ENCODE results near the gene ISCU. TPM values are rescaled to one million over a fixed set of nuclear protein-coding genes. Genes with fewer than 3 reads are reported as not detected.
A peak's percentile ranks its signal among the peaks of the same experiment; 100 is the strongest.

ISCU gene
- total RNA-seq, 1 donor from 2014 or later: 83.0 TPM

GRCh38 chr12:108578264-108578663 is 15.9 kb downstream of the ISCU start:
- no peaks in the 10 kb centered on the region for H3K27me3 ChIP-seq (ENCODE audit: control insufficient read depth in 3 of 3, insufficient read depth in 3 of 3, low read length in 3 of 3)
- no peaks in the 10 kb centered on the region for H3K36me3 ChIP-seq (ENCODE audit: control insufficient read depth in 3 of 3, insufficient read depth in 3 of 3, low read length in 3 of 3)
- H3K4me3 ChIP-seq (ENCODE audit: low read length in 3 of 3): no peak overlapping the region
- peaks cover 3 to 7% (median 4%) of the 10 kb centered on the region in 3 donors for H3K4me1 ChIP-seq (ENCODE audit: control insufficient read depth in 3 of 3, insufficient read depth in 3 of 3, low read length in 3 of 3)
- no peaks in the 10 kb centered on the region for H3K9me3 ChIP-seq (ENCODE audit: control insufficient read depth in 3 of 3, low read length in 3 of 3)
- no peak overlapping the region for H3K27ac ChIP-seq (ENCODE audit: low read depth, low read length)
- no peak overlapping the region for H3K9ac ChIP-seq (ENCODE audit: low read depth in 1 of 3, low read length in 3 of 3)

- Histone ChIP-seq H3K36me3 (ENCODE audit: control insufficient read depth in 3 of 3, insufficient read depth in 3 of 3, low read length in 3 of 3) (no peaks in the 10 kb centered on the region), H3K27me3 (ENCODE audit: control insufficient read depth in 3 of 3, insufficient read depth in 3 of 3, low read length in 3 of 3) (no peaks in the 10 kb centered on the region)
These were observed 16.4 kb downstream of the ISCU start for GRCh38 chr12:108578813-108579212.

GRCh38 chr12:108580531-108580930 is 18.1 kb downstream of the ISCU start:
- H3K4me3 ChIP-seq (ENCODE audit: low read length in 3 of 3): no peak overlapping the region

More at GRCh38 chr12:108578813-108579212, 16.4 kb downstream of the ISCU start:
- Histone ChIP-seq H3K4me3 (ENCODE audit: low read length in 3 of 3) (no peak overlapping the region), H3K27ac (ENCODE audit: low read depth, low read length) (no peak overlapping the region), H3K9ac (ENCODE audit: low read depth in 1 of 3, low read length in 3 of 3) (no peak overlapping the region), H3K4me1 (ENCODE audit: control insufficient read depth in 3 of 3, insufficient read depth in 3 of 3, low read length in 3 of 3) (peaks cover 6 to 12% (median 7%) of the 10 kb centered on the region in 3 donors), H3K9me3 (ENCODE audit: control insufficient read depth in 3 of 3, low read length in 3 of 3) (no peaks in the 10 kb centered on the region)

GRCh38 chr12:108581311-108582227 is 19.2 kb downstream of the ISCU start:
- Histone ChIP-seq H3K27ac (ENCODE audit: low read depth, low read length) (no peak overlapping the region), H3K4me1 (ENCODE audit: control insufficient read depth in 3 of 3, insufficient read depth in 3 of 3, low read length in 3 of 3) (peaks cover 8 to 15% (median 9%) of the 10 kb centered on the region in 3 donors), H3K36me3 (ENCODE audit: control insufficient read depth in 3 of 3, insufficient read depth in 3 of 3, low read length in 3 of 3) (no peaks in the 10 kb centered on the region), H3K27me3 (ENCODE audit: control insufficient read depth in 3 of 3, insufficient read depth in 3 of 3, low read length in 3 of 3) (no peaks in the 10 kb centered on the region), H3K9me3 (ENCODE audit: control insufficient read depth in 3 of 3, low read length in 3 of 3) (no peaks in the 10 kb centered on the region), H3K4me3 (ENCODE audit: low read length in 3 of 3) (no peak overlapping the region), H3K9ac (ENCODE audit: low read depth in 1 of 3, low read length in 3 of 3) (no peak overlapping the region)

More at GRCh38 chr12:108580531-108580930, 18.1 kb downstream of the ISCU start:
- H3K9me3 ChIP-seq (ENCODE audit: control insufficient read depth in 3 of 3, low read length in 3 of 3): no peaks in the 10 kb centered on the region
- H3K4me1 ChIP-seq (ENCODE audit: control insufficient read depth in 3 of 3, insufficient read depth in 3 of 3, low read length in 3 of 3): peaks cover 8 to 19% (median 9%) of the 10 kb centered on the region in 3 donors
- H3K27me3 ChIP-seq (ENCODE audit: control insufficient read depth in 3 of 3, insufficient read depth in 3 of 3, low read length in 3 of 3): no peaks in the 10 kb centered on the region
- no peaks in the 10 kb centered on the region for H3K36me3 ChIP-seq (ENCODE audit: control insufficient read depth in 3 of 3, insufficient read depth in 3 of 3, low read length in 3 of 3)
- H3K27ac ChIP-seq (ENCODE audit: low read depth, low read length): no peak overlapping the region
- H3K9ac ChIP-seq (ENCODE audit: low read depth in 1 of 3, low read length in 3 of 3): no peak overlapping the region

- Histone ChIP-seq H3K27ac (ENCODE audit: low read depth, low read length) (no peak overlapping the region), H3K36me3 (ENCODE audit: control insufficient read depth in 3 of 3, insufficient read depth in 3 of 3, low read length in 3 of 3) (no peaks in the 10 kb centered on the region), H3K9ac (ENCODE audit: low read depth in 1 of 3, low read length in 3 of 3) (no peak overlapping the region), H3K27me3 (ENCODE audit: control insufficient read depth in 3 of 3, insufficient read depth in 3 of 3, low read length in 3 of 3) (no peaks in the 10 kb centered on the region), H3K4me1 (ENCODE audit: control insufficient read depth in 3 of 3, insufficient read depth in 3 of 3, low read length in 3 of 3) (peaks cover 8 to 14% (median 9%) of the 10 kb centered on the region in 3 donors), H3K4me3 (ENCODE audit: low read length in 3 of 3) (no peak overlapping the region), H3K9me3 (ENCODE audit: control insufficient read depth in 3 of 3, low read length in 3 of 3) (no peaks in the 10 kb centered on the region)
These were observed 20.1 kb downstream of the ISCU start for GRCh38 chr12:108582509-108582908.

- H3K4me1 ChIP-seq (ENCODE audit: control insufficient read depth in 3 of 3, insufficient read depth in 3 of 3, low read length in 3 of 3): peaks cover 8 to 14% (median 9%) of the 10 kb centered on the region in 3 donors
- peak overlapping the region in 1 of 3 donors; percentile 25 for H3K9ac ChIP-seq (ENCODE audit: low read depth in 1 of 3, low read length in 3 of 3)
- no peaks in the 10 kb centered on the region for H3K36me3 ChIP-seq (ENCODE audit: control insufficient read depth in 3 of 3, insufficient read depth in 3 of 3, low read length in 3 of 3)
- no peak overlapping the region for H3K4me3 ChIP-seq (ENCODE audit: low read length in 3 of 3)
- H3K27me3 ChIP-seq (ENCODE audit: control insufficient read depth in 3 of 3, insufficient read depth in 3 of 3, low read length in 3 of 3): no peaks in the 10 kb centered on the region
- H3K9me3 ChIP-seq (ENCODE audit: control insufficient read depth in 3 of 3, low read length in 3 of 3): no peaks in the 10 kb centered on the region
- no peak overlapping the region for H3K27ac ChIP-seq (ENCODE audit: low read depth, low read length)
These were observed 20.8 kb downstream of the ISCU start for GRCh38 chr12:108582978-108583770.

- H3K4me1 ChIP-seq (ENCODE audit: control insufficient read depth in 3 of 3, insufficient read depth in 3 of 3, low read length in 3 of 3): peaks cover 8 to 14% (median 9%) of the 10 kb centered on the region in 3 donors
- no peaks in the 10 kb centered on the region for H3K27me3 ChIP-seq (ENCODE audit: control insufficient read depth in 3 of 3, insufficient read depth in 3 of 3, low read length in 3 of 3)
- no peak overlapping the region for H3K4me3 ChIP-seq (ENCODE audit: low read length in 3 of 3)
- H3K36me3 ChIP-seq (ENCODE audit: control insufficient read depth in 3 of 3, insufficient read depth in 3 of 3, low read length in 3 of 3): no peaks in the 10 kb centered on the region
- no peak overlapping the region for H3K27ac ChIP-seq (ENCODE audit: low read depth, low read length)
- H3K9me3 ChIP-seq (ENCODE audit: control insufficient read depth in 3 of 3, low read length in 3 of 3): no peaks in the 10 kb centered on the region
- no peak overlapping the region for H3K9ac ChIP-seq (ENCODE audit: low read depth in 1 of 3, low read length in 3 of 3)
These were observed 21.6 kb downstream of the ISCU start for GRCh38 chr12:108583991-108584390.

- Histone ChIP-seq H3K36me3 (ENCODE audit: control insufficient read depth in 3 of 3, insufficient read depth in 3 of 3, low read length in 3 of 3) (no peaks in the 10 kb centered on the region), H3K27ac (ENCODE audit: low read depth, low read length) (no peak overlapping the region), H3K4me1 (ENCODE audit: control insufficient read depth in 3 of 3, insufficient read depth in 3 of 3, low read length in 3 of 3) (peaks cover 8 to 14% (median 9%) of the 10 kb centered on the region in 3 donors), H3K27me3 (ENCODE audit: control insufficient read depth in 3 of 3, insufficient read depth in 3 of 3, low read length in 3 of 3) (no peaks in the 10 kb centered on the region), H3K9ac (ENCODE audit: low read depth in 1 of 3, low read length in 3 of 3) (no peak overlapping the region), H3K9me3 (ENCODE audit: control insufficient read depth in 3 of 3, low read length in 3 of 3) (no peaks in the 10 kb centered on the region), H3K4me3 (ENCODE audit: low read length in 3 of 3) (no peak overlapping the region)
These were observed 22.2 kb downstream of the ISCU start for GRCh38 chr12:108584456-108585065.

GRCh38 chr12:108585864-108586263 is 23.5 kb downstream of the ISCU start:
- Histone ChIP-seq H3K4me3 (ENCODE audit: low read length in 3 of 3) (no peak overlapping the region), H3K27me3 (ENCODE audit: control insufficient read depth in 3 of 3, insufficient read depth in 3 of 3, low read length in 3 of 3) (no peaks in the 10 kb centered on the region), H3K9ac (ENCODE audit: low read depth in 1 of 3, low read length in 3 of 3) (no peak overlapping the region), H3K9me3 (ENCODE audit: control insufficient read depth in 3 of 3, low read length in 3 of 3) (no peaks in the 10 kb centered on the region), H3K36me3 (ENCODE audit: control insufficient read depth in 3 of 3, insufficient read depth in 3 of 3, low read length in 3 of 3) (no peaks in the 10 kb centered on the region), H3K27ac (ENCODE audit: low read depth, low read length) (no peak overlapping the region), H3K4me1 (ENCODE audit: control insufficient read depth in 3 of 3, insufficient read depth in 3 of 3, low read length in 3 of 3) (peaks cover 8 to 14% (median 9%) of the 10 kb centered on the region in 3 donors)
